Stimulated activated naive B cell treated with anti-CD40 and anti-IgM and Interleukin-4, amounts not matched to agents 10 μg/mL and 1 μg/mL and 100 μg/mL, for 72 hours (primary cell): Measurements from ENCODE around the gene KTN1.

Experiments
- ATAC-seq, 2 donors: fragments of 150-1000 bp; cut with Tn5 transposase; replicated peaks; 2 replicates each; pipeline ENCODE4 v1.10.0; 2021; ENCODE audit warnings: moderate library complexity in 1 of 2
- DNase-seq: peaks from one replicate; pipeline ENCODE4 v3.0.0; 2021
- H3K27ac Mint-ChIP-seq: one replicate; pipeline ENCODE4 v1.8.0; 2022; ENCODE audit warnings: mild to moderate bottlenecking, mixed read lengths
- H3K27me3 Mint-ChIP-seq, 2 donors: one replicate each; pipeline ENCODE4 v1.8.0; 2022; ENCODE audit warnings: mixed read lengths in 2 of 2
- H3K36me3 Mint-ChIP-seq, 2 donors: one replicate each; pipeline ENCODE4 v1.8.0; 2022; ENCODE audit warnings: mixed read lengths in 2 of 2, mild to moderate bottlenecking in 1 of 2
- H3K4me1 Mint-ChIP-seq, 2 donors: one replicate each; pipeline ENCODE4 v1.8.0; 2022; ENCODE audit warnings: mixed read lengths in 2 of 2, mild to moderate bottlenecking in 1 of 2
- H3K4me3 Mint-ChIP-seq, 2 donors: one replicate each; pipeline ENCODE4 v1.8.0; 2022; ENCODE audit warnings: mild to moderate bottlenecking in 2 of 2, mixed read lengths in 2 of 2, moderate library complexity in 1 of 2
- H3K9me3 Mint-ChIP-seq, 2 donors: one replicate each; pipeline ENCODE4 v1.8.0; 2022; ENCODE audit warnings: mixed read lengths in 2 of 2, mild to moderate bottlenecking in 1 of 2

The KTN1 gene

DNA sequence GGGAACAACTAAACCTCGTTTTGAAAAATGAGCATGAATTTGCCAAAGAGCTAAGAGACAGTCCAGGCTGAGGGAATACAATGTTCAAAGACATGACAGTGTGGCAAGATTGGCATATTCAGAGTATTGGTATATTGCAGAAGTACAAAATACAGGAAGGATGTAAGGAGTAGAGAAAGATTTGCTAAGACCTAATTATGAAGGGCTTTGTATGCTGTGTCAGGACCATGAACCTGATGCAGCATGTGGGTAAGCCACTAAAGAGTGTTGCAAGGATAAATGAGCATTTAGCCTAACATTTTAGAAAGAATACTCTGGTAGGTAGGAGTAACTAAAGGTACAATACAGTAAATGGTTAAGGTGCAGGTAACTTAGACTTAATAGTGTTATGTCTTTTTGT lies 65.1 kb downstream of the KTN1 start:
- peaks cover 36 to 37% of the 10 kb centered on the region in 2 donors for H3K36me3 Mint-ChIP-seq
- no peaks in the 10 kb centered on the region for H3K4me1 Mint-ChIP-seq
- no peak for DNase-seq
- no peak for ATAC-seq
- no peak overlapping the region for H3K4me3 Mint-ChIP-seq
- no peaks in the 10 kb centered on the region for H3K9me3 Mint-ChIP-seq
- H3K27ac Mint-ChIP-seq: no peak overlapping the region
- no peaks in the 10 kb centered on the region for H3K27me3 Mint-ChIP-seq

DNA sequence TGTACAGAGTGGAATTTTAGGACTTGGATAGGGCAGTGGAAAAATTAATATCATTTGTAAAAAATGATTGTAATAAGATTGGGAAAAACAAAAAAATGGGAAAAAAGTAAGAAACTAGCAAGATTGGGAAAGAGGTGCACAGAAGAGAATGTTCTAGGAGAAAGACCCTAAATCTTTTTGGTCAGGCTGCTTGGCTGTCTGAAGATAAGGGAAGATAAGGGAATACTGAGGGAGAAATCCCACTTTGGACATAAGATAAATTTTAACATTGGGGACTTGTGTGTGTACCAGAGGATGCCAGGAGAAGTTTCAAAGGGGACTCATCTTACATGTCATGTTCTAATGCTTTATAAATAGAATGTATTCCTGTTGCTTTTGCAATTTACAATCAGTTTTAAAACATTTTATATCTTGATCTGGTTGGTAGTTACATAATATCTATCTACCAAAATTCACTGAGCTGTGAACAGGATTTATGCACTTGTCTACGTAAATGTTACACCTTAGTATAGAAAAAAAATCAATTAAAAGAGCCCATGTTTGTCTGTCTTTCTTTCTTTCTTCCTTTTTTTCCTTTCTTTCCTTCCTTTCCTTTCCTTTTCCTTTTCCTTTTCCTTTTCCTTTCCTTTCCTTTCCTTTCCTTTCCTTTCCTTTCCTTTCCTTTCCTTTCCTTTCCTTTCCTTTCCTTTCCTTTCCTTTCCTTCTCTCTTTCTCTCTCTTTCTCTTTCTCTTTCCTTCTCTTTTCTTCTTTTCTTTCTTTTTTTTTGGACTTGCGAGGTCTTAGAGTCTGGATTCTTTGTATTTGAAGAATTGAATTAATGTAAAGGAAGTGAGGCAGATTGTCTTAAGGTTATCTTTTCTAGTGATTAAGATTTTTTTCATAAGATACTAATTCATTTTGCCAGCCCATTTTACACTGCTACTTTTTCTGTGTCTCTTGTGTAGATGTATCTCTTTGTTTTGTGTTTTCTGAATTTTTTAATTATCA lies 66.1 kb downstream of the KTN1 start:
- peak overlapping the region; percentile 15 for H3K27ac Mint-ChIP-seq

DNA sequence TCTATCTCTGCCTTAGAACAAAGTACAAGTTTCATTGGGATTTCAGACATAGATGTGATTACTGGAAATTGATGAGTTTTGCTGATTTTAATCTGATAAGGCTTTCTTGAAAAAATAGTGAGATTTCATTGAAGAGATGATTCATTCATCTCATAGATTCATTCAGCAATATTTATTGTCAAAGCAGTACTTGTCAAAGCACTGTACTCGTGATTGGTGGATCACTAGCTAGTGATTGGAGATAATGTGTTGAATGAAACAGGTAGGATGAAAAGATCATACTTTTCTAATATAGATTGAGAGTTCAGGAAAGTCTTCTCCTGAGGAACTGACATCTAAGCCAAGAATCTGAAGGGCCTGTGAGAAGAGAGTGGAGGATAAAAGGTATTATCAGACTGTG lies 71.0 kb downstream of the KTN1 start:
- peaks cover 34 to 42% of the 10 kb centered on the region in 2 donors for H3K36me3 Mint-ChIP-seq

More for the DNA sequence above, 66.1 kb downstream of the KTN1 start:
- Mint-ChIP-seq H3K4me3 (no peak overlapping the region), H3K9me3 (no peaks in the 10 kb centered on the region), H3K36me3 (peaks cover 38 to 42% of the 10 kb centered on the region in 2 donors), H3K4me1 (no peaks in the 10 kb centered on the region), H3K27me3 (no peaks in the 10 kb centered on the region)
- no peak for ATAC-seq
- no peak for DNase-seq

DNA sequence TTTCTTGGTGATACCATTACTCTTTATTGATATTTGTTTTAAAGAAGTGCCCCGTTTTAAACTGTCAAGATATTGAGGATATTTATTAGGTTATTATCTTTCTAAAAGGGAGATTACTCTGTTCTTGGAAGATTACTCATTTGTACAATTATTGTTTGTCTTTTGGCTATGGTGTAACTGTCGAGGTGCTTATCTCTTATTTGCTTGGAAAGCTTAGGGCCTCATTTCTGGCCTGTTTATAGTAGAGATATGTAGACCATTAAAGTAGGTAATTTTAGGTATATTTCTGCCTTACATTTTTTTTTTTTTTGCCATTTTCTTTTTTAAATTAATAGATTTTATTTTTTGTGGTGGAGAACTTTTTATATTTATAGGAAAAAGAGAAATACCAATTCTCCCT lies 74.2 kb downstream of the KTN1 start:
- no peaks in the 10 kb centered on the region for H3K9me3 Mint-ChIP-seq
- H3K4me1 Mint-ChIP-seq: no peaks in the 10 kb centered on the region
- H3K36me3 Mint-ChIP-seq: peaks cover 25 to 44% of the 10 kb centered on the region in 2 donors
- no peak overlapping the region for H3K27ac Mint-ChIP-seq
- no peak for DNase-seq
- no peak for ATAC-seq
- no peaks in the 10 kb centered on the region for H3K27me3 Mint-ChIP-seq
- no peak overlapping the region for H3K4me3 Mint-ChIP-seq

More for the DNA sequence above, 71.0 kb downstream of the KTN1 start:
- DNase-seq (no peak), ATAC-seq (no peak)
- Mint-ChIP-seq H3K4me3 (no peak overlapping the region), H3K27me3 (no peaks in the 10 kb centered on the region), H3K9me3 (no peaks in the 10 kb centered on the region), H3K4me1 (no peaks in the 10 kb centered on the region), H3K27ac (no peak overlapping the region)

DNA sequence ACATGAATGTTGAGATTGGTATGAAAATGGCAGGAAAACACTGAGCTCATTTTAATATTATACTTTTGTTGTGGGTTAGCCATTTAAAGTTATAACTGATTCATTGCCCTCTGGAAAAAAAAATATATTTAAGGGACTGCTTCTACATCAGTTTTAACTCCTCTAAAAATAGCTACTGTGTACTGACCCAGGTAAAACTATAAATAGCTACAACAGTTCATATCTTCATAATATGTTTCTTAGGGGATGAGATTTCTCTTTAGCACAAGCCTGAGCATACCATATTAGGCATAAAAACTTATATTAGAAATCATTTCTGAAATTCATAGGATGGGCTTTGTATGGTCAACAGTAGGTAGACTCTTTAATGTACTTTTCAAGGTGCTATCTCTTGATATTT lies 81.0 kb downstream of the KTN1 start:
- Mint-ChIP-seq H3K27ac (no peak overlapping the region), H3K9me3 (no peaks in the 10 kb centered on the region), H3K4me1 (peaks cover 5 to 26% of the 10 kb centered on the region in 2 donors), H3K36me3 (peaks cover 38 to 53% of the 10 kb centered on the region in 2 donors), H3K27me3 (no peaks in the 10 kb centered on the region), H3K4me3 (no peak overlapping the region)
- DNase-seq (no peak), ATAC-seq (no peak)

DNA sequence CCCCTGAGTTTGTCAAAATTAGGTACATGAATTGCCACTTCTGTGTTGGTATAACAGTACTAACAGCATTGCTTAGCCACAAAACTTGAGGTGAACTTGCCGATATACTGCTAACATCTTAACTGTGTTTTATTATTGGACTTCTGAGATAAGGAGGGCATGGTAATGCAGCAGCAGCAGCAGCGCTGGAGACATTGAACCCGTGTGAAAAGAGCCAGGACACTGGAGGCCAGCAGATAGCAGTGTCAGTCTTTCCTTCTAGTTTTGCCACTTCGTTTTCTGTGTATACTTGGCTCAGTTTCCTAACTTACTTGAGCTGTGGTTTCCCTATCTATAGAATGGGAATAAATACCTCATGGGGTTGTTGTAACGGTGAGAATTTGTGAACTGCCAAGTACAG lies 82.7 kb downstream of the KTN1 start:
- Mint-ChIP-seq H3K4me1 (peaks cover 8 to 29% of the 10 kb centered on the region in 2 donors), H3K27ac (no peak overlapping the region), H3K36me3 (peaks cover 36 to 54% of the 10 kb centered on the region in 2 donors), H3K9me3 (no peaks in the 10 kb centered on the region), H3K4me3 (no peak overlapping the region), H3K27me3 (no peaks in the 10 kb centered on the region)
- DNase-seq (no peak), ATAC-seq (no peak)

DNA sequence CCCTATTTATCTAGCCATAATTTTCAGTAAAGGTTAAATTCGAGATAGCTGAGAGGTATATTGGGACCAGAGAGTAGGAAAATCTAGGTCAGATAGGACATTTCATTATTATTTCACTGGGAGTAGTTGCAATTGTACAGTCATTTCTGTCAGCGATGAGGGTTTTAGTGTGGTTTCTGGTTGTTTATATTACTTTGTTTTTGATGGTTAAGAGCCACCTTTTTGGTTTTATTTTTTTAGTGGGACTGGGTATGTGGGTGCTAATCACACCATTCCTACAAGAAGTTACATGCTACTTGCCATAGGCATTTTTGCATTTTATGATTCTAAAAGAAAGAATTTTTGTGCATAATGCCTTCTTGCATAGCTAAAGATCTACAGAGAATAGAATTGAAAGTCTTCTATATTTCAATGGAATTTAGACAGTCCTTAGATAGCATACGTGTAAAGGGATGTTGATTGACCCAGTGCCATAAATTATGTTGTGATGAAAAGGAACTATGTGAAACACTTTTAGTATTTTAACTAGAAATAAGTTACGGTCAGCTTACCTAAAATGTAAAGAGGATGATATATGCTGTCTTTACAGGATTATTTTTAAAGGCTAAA lies 85.2 kb downstream of the KTN1 start:
- ATAC-seq (peak; percentile 44 to 58), DNase-seq (no peak)
- Mint-ChIP-seq H3K27ac (no peak overlapping the region), H3K4me3 (no peak overlapping the region), H3K27me3 (no peaks in the 10 kb centered on the region), H3K9me3 (no peaks in the 10 kb centered on the region), H3K36me3 (peaks cover 33 to 52% of the 10 kb centered on the region in 2 donors), H3K4me1 (peaks cover 8 to 28% of the 10 kb centered on the region in 2 donors)

DNA sequence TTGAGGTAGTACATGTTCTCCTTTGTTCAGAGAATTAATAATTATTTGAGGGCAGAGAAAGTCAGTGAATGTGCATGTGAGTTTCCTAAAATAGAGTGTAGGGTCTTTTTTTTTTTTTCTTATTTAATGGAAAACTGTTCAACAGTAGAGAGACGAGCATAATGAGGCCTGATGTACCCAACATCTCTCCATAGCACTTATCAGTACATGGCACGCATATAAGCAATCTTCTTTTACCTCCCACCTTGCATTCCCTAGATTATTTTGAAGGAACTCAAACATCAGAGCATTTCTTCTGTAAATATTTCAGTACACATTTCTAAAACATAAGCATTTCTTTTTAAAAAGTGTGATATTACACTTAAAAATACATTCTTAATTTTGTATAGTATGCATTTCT lies 87.8 kb downstream of the KTN1 start:
- no peak overlapping the region for H3K27ac Mint-ChIP-seq
- no peaks in the 10 kb centered on the region for H3K9me3 Mint-ChIP-seq
- peaks cover 40 to 55% of the 10 kb centered on the region in 2 donors for H3K36me3 Mint-ChIP-seq
- DNase-seq (no peak), ATAC-seq (no peak)
- peaks cover 8 to 28% of the 10 kb centered on the region in 2 donors for H3K4me1 Mint-ChIP-seq
- no peaks in the 10 kb centered on the region for H3K27me3 Mint-ChIP-seq
- H3K4me3 Mint-ChIP-seq: no peak overlapping the region

DNA sequence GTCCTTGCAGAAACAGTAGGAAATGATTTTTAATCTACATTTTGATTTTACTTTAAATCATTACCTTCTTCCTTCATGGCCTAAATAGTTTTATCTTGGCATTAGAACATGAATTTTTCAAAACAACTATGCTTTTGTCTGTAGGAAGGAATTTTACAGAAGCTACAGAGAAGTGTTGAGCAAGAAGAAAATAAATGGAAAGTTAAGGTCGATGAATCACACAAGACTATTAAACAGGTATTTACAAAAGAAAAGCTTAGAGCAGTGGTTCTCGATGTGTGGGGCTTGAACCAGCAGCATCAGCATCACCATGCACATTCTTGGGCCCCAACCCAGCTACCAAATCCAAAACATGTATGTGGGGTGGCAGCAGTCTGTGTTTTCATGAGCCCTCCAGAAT lies 91.6 kb downstream of the KTN1 start:
- Mint-ChIP-seq H3K36me3 (peaks cover 26 to 40% of the 10 kb centered on the region in 2 donors), H3K9me3 (no peaks in the 10 kb centered on the region), H3K27ac (no peak overlapping the region), H3K4me3 (no peak overlapping the region), H3K27me3 (no peaks in the 10 kb centered on the region), H3K4me1 (peaks cover 0 to 4% of the 10 kb centered on the region in 2 donors)
- DNase-seq: no peak
- ATAC-seq: no peak

DNA sequence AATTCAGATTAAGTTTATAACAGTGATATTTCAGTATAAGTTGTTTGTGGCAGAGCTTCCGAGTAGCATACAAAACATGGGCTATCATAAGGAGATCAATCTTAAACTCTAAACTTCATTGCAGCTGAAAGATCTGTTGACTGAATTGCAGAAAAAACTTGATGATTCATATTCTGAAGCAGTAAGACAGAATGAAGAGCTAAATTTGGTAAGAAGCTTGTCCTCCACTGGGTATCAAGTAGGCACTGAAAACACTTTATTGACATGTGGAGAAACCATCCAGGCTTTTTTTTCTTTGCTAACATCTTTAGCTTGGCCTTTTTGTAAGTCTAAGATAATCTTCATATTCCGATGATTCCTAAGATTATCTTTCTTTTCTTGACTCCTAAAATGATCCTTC lies 93.0 kb downstream of the KTN1 start:
- Mint-ChIP-seq H3K4me1 (peaks cover 0 to 4% of the 10 kb centered on the region in 2 donors), H3K4me3 (no peak overlapping the region), H3K9me3 (no peaks in the 10 kb centered on the region), H3K27me3 (no peaks in the 10 kb centered on the region), H3K36me3 (peaks cover 26 to 34% of the 10 kb centered on the region in 2 donors), H3K27ac (no peak overlapping the region)
- DNase-seq (no peak), ATAC-seq (no peak)

DNA sequence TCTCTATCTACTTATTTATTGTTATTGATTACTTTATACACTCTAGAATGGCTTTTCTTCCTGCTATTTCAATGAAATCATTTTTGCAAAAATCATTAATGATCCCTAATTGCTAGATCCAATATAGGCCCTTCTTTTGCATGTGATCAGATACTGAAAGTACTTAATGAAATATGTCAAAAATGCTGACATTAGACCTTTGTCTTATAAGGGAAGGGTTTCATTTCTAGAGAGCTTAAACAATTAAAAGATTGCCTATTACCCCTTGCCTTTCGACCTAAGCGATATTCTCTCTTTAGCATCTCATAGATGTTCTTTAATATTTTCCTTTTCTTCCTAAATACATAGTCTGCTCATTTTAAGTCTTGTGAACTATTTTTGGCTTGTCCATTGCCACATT lies 101.1 kb downstream of the KTN1 start:
- peaks cover 46 to 56% of the 10 kb centered on the region in 2 donors for H3K36me3 Mint-ChIP-seq
- no peak overlapping the region for H3K4me3 Mint-ChIP-seq
- H3K27me3 Mint-ChIP-seq: no peaks in the 10 kb centered on the region
- no peaks in the 10 kb centered on the region for H3K9me3 Mint-ChIP-seq
- ATAC-seq (no peak), DNase-seq (no peak)
- no peak overlapping the region for H3K27ac Mint-ChIP-seq
- no peaks in the 10 kb centered on the region for H3K4me1 Mint-ChIP-seq

DNA sequence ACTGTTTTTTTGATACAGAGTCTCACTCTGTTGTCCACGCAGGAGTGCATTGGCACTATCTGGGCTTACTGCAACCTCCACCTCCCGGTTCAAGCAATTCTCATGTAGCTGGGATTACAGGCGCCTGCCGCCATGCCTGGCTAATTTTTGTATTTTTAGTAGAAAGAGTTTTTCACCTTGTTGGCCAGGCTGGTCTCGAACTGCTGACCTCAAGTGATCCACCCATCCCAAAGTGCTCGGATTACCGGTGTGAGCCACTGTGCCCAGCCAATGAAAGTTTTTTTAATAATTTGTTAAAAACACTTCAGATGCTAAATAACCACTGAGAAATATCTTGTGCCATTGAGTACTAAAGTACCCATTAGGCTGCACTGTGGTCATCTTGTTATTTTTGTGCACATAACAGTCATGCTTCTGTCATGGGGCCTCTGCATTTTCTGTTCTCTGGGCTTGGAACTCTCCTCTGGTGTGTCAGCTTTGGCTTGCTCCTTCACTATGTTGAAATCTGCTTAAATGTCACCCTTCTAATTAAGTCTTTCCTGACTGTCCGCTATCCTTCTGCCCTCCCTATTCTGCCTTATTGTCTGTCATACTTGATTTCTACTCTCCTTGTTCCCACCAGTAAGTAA lies 105.1 kb downstream of the KTN1 start:
- Mint-ChIP-seq H3K4me3 (no peak overlapping the region), H3K27me3 (no peaks in the 10 kb centered on the region), H3K36me3 (peaks cover 54 to 69% of the 10 kb centered on the region in 2 donors), H3K4me1 (no peaks in the 10 kb centered on the region), H3K27ac (no peak overlapping the region), H3K9me3 (no peaks in the 10 kb centered on the region)
- DNase-seq (no peak), ATAC-seq (no peak)

DNA sequence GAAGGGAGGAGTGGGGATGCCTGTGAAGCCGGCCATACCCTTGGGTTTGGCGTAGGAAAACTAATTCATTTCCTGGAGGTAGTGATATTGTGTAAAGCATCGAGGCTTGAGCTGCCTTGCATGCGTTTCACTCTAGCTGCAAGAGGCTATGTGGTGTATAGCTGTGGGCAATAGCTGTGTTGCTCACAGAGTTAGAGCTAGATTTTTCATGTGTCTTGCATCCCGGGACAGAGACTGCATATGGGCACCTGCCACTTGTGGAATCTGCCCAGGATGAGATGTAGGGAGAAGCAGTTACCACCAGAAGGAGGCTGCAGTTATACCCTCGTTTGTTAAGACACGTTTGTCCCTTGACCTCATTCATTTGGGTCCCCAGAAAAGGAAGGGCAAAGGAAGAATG lies 106.7 kb downstream of the KTN1 start:
- DNase-seq (no peak), ATAC-seq (no peak)
- Mint-ChIP-seq H3K4me1 (peaks cover 0 to 3% of the 10 kb centered on the region in 2 donors), H3K4me3 (no peak overlapping the region), H3K27me3 (no peaks in the 10 kb centered on the region), H3K36me3 (peaks cover 47 to 62% of the 10 kb centered on the region in 2 donors), H3K9me3 (no peaks in the 10 kb centered on the region), H3K27ac (peak overlapping the region; percentile 6)

DNA sequence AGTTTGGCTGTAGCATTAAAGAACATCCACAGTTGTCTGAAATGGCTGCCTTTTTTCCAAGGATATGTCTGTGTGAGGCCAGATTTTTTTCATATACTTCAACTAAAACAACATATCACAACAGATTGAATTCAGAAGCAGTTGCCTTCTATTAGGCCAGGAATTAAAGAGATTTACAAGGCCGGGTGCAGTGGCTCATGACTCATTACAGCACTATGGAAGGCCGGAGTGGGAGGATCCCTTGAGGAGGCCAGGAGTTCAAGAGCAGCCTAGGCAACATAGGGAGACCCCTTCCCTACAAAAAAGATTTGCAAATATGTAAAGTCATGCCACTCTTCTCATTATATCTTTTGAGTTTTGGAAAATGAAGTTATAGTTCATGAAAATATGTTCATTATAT lies 108.6 kb downstream of the KTN1 start:
- ATAC-seq (no peak), DNase-seq (no peak)
- H3K9me3 Mint-ChIP-seq: no peaks in the 10 kb centered on the region
- no peaks in the 10 kb centered on the region for H3K27me3 Mint-ChIP-seq
- H3K4me1 Mint-ChIP-seq: peaks cover 0 to 3% of the 10 kb centered on the region in 2 donors
- no peak overlapping the region for H3K27ac Mint-ChIP-seq
- H3K4me3 Mint-ChIP-seq: no peak overlapping the region
- peaks cover 40 to 55% of the 10 kb centered on the region in 2 donors for H3K36me3 Mint-ChIP-seq
